A172 (cell line): Measurements from ENCODE around the gene CITED1. TPM values are rescaled to one million over a fixed set of nuclear protein-coding genes. Genes with fewer than 3 reads are reported as not detected.
"Not testable (repeated sequence)": the region's sequence is repeated elsewhere in the genome, so short reads cannot be mapped to it uniquely, and the experiment has no call there.

Experiments used
- DNase-seq: peaks from one replicate; pipeline ENCODE4 v3.0.0-alpha.2; 2015; ENCODE audit warnings: low spot score
- total RNA-seq: library from RNA; depleted of rRNA; stranded (reverse); fragments of >200 nt; shearing (Covaris generic); gene quantifications from 2 replicates; pipeline ENCODE4 v1.2.3, GENCODE V29; 2014; rRNA removed

The CITED1 gene
- 0.43 TPM in 1 of 2 replicates, not detected in the other for total RNA-seq

GRCh38 chrX:72305286-72306084 lies at the start of gene CITED1:
Gene CITED1 (minus strand): TSS chrX:72305914. CDS start chrX:72302869, 3,045 bp downstream.
- no peak for DNase-seq

DNA sequence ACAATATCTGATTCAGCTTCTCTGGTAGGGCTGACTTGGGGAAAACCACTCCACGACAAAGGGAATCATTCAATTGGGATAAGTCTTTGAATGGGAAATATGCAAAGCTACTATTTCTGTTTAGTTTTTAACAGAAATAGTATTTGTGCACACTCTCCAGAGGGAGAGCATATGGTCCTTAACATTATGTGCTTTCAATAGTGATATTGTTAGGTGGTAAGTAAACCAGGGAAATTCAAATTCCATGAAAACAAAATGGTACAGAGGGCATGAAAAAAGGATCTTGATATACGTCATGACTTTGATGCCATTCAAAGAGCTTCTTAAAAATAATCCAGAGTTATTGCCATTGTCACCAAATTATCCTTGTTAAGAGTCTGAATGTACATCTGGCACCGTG lies 47.1 kb upstream of the CITED1 start:
- no peak for DNase-seq

DNA sequence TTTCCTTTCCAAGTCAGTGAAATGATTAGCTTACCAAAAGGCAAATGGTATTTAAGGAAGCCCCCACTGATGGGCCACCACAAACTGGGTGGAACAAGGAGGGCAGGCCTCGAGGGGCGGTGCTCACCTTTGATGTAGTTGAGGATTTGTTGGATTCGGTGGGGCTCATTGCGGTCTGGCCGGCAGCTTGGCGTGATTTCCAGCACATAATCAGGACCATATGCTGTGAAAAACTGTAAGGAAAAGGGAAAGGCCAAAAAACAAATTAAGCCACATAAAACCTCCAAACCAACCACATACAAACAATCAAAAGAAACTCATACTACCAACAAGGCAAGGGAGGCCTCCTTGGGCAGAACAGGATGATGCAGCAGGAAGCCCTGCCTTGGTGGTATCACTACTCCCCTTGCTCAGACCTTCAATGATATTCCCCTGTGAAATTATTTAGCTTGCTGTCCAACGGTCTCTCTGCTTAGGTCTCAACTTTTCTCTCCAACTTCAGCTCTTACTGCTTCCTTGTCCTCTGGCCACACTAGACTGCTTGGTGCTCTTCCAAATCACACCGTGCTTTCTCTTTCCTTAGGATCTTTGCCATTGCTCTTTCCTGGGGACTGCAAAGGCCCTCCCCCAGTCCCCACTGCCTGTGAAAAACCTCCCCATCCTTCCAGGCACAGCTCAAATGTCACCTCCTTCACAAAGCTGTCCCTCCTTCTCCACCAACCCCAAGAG lies 46.1 kb upstream of the CITED1 start:
- no peak for DNase-seq

GRCh38 chrX:72349190-72349589 lies 43.5 kb upstream of the CITED1 start:
- no peak for DNase-seq

DNA sequence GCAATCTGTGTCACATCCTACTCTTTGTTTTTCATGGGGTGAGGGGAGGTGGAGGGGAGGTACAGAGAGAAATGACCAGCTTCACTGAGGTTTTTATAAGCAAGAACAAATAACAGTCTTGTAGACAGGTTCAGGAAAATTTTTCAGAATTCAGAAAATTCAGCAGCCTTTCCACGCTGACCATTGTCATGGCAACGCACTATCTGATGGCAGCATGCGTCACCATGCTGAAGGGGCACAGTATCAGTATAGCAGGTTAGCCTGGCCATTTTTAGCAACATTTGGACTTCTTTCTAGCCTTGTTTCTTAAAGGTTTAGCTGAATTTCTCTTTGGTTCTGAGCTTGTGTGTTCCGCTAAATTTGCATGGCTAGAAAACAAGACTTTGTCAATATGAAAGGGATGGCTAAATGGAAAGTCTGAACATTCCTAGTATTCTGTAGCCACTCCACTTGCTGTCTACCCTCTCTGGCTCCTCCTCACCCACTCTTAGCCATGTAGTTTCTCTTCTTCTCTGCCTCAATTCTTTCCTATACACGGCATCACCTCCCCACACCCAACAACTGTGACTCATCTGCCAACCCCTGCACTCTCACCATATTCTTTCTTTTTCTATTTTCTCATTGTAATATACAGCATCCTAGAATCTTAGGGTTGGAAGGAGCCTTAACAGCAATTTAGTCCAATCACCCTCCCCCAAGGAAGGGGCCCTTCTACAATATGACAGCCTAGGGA lies 42.7 kb upstream of the CITED1 start:
- DNase-seq: no peak

DNA sequence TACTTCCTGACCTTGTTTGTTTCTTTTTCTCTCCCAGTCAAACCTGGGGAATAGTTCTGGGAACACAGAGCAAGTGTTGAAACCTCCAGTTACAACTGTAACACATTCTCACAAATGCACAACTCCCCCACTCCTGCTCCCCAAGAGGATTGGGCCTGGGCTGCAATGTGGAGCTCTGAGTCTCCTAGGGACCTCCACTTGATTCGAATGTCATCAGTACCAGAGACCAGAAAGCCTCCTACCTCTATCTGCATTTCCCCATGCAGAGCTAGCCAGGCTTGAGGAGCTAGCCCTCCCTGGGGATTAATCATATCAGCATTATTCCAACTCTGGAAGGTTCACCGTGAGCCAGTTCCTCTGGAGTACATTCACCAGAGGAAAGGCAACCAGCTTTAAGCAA lies 41.7 kb upstream of the CITED1 start:
- DNase-seq: no peak

- DNase-seq: no peak
These were observed 40.7 kb upstream of the CITED1 start for GRCh38 chrX:72346302-72346949.

DNA sequence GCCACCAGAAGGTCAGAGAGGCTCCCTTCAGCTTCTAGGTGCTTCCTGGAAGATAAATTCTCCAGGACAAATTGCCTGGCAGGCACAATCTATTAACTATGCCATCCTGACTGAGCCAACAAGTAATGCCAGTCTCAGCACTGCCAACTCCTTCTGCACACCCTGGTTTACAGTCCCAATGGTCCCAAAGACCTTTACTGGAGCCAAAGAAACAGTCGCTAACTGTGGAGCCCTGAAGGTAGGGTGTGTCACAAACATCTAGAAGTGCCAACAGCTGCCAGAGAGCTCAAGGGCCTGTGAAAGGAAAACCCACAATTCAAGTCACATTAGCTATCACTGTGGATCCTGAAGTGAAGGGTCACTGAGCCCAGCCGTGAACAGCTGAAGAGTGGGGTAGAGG lies 34.9 kb upstream of the CITED1 start:
- DNase-seq: no peak

GRCh38 chrX:72340041-72340440 lies 34.3 kb upstream of the CITED1 start:
- no peak for DNase-seq

GRCh38 chrX:72330131-72330530 lies 24.4 kb upstream of the CITED1 start:
- DNase-seq: no peak

DNA sequence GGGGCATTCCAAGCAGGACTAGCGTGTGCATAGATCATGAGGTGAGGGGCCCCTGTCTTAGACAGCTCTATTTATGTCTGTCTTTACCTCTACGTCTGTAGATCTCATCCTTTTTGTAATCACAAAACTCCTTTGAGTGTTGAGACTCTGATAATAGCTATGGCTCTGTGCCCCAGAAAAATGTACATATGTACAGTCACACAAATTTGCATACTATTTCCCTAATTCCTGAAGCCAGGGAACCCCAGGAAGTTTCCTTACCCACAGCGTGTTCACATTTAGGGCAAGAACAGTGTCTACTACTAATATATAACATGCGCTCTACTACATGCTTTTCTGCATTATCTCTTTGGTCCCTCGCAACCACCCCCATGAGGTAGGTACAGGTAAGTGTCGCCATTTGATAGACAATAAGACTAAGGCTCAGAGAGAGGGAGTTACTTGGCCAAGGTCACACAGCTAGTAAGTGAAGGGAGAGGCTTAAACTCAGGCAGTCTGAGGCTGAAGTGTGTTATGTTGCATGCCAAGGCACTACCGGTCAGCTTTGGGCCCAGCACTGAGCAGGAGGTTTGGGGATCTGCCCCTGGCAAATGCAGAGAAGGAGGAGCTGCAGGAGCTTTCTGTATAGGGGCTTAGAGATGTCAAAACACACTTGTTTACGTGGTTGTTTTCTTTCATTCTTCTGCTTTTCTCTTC lies 21.0 kb upstream of the CITED1 start:
- DNase-seq: no peak

DNA sequence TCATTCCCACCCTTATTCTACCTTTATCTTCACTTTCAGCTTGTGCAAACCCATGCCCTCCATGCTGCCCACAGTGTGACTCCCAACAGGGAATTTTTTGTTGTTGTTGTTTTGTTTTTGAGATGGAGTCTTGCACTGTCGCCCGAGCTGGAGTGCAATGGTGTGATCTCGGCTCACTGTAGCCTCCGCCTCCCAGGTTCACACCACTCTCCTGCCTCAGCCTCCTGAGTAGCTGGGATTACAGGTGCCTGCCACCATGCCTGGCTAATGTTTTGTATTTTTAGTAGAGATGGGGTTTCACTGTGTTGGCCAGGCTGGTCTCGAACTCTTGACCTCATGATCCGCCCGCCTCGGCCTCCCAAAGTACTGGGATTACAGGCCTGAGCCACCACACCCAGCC lies 13.9 kb upstream of the CITED1 start:
- DNase-seq: not testable (repeated sequence)

- no peak for DNase-seq
These were observed 11.4 kb upstream of the CITED1 start for GRCh38 chrX:72317139-72317538.

DNA sequence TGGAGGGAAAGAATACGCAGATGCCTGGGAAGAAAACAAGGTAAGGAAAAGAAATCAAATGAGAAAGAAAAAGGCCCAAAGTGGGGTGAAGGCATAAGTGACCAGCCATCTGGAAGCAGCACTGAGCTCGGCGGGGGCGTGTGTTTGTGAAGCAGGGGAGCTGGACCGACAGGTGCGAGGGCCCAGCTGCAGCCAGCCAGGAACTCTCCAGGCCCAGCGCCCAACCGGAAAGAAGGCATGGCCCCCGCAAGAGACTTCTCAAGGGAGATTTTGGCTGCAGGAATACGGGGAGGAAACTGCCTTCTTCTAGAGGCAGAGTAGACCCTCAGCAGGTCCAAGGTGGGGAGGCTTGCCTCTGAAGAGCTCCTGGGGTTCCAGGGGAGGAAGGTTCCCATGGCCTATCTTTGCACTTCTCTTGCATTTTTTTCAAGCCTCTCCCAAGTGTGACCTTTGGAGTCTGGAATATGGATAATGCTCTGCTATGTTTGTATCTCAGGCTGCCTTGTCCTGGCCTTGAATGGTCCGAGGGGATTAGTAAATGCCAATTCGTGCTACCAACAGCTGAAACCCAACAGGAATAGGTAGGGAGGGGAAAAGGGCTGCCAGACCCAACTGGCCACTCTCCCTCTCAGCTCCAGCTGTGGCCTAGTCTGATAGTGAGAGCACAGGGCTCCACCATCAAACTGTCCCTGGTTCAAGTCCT lies 10.8 kb upstream of the CITED1 start:
- DNase-seq: no peak

- no peak for DNase-seq
These were observed 9.2 kb upstream of the CITED1 start for GRCh38 chrX:72314881-72315280.

- DNase-seq: no peak
These were observed 8.3 kb upstream of the CITED1 start for GRCh38 chrX:72313707-72314641.

DNA sequence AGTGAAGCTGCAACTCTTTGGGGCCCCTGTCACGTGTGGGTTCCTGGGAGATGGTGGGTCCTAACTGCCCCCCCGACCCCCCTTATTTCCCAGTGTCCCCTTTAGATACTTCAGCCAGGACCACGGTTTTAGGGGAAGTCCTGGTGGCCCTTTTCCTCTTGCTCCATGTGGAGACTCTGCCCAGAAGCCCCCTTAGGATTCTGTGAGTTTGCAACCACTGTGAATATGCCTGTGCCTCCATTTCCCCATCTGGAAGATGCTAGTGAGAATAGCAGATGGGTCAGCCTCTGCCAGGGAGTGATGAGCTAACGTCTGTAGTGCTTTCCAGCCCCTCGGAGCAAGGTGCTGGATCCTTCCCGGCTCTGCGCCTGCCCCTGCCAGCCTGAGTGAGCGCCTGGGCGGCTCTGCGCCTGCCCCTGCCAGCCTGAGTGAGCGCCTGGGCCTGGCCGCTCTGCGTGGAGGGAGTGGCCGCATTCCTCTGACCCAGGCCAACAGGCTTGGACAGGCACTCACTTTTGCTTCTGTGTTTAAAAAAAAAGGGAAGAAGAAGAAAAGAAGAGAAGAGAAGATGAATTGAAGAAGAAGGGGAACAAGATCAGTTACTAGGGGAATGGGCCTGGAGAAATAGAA lies 6.7 kb upstream of the CITED1 start:
- no peak for DNase-seq

DNA sequence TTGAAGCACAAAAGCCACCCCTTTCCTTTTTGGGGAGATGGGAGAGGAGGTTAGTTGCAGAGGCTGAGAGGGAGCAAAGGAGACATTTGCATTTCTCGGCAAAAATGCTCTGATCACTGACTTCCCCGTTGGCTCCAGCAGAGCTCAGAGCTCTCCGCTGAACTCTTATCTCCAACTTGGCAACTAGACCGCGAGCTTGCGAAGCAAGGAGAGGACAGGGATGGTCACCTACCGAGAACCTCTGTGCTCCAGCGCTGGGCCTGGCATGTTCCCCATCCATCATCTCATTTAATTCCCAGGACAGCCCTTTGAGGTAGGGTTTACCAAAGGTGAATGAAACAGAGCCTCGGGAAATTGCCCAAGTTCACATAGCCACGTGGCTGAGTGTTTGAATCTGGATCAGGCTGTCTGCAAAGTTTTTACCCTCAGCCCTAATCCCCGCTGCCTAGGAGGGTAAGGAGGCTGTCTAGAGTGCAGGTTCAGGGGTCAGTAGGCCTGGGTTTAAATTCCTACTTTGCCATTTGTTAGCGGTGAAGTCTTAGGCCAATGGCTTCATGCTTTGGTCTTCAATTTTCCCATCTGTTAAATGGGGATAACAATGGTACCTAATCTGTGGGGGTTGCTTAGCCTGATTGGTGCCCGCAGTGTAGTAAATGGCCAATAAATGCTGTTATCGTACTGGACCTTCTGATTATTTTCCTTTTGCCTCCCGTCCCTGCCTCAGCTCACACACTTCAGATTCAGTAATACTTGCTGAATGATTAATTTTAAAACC lies 3.8 kb upstream of the CITED1 start:
- no peak for DNase-seq
